Measurements from ENCODE around the gene SFSWAP. TPM values are rescaled to one million over a fixed set of nuclear protein-coding genes. Genes with fewer than 3 reads are reported as not detected.

Gene SFSWAP
- total RNA-seq, 4 donors from 2014 or later, result 47.3 to 169 (median 75.6) TPM

DNA sequence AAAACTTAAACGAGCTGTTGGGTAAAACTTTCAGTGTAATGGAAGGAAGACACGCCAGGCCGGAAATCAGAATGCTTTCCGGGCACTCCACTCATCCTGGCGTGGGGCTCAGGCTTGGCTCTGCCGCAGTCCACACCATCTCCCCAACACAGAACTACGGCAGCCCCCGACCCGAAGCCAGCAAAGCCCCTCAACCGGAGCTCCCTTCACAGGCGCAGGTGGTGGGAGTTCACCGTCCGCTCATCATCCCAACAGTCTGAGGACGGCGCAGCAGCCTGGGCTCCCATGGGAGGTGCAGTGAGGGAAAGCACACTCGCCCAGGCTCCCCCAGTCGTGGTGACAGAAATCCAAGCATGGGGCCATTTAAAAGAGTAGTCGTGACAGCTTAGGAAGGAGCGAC, 106.4 kb downstream of the SFSWAP start:
- Histone ChIP-seq H3K36me3 (no peaks in the 10 kb centered on the region), H3K4me1 (no peaks in the 10 kb centered on the region), H3K4me3 (no peak overlapping the region), H3K27ac (no peak overlapping the region), H3K27me3 (no peaks in the 10 kb centered on the region), H3K9me3 (peaks cover 0 to 8% (median 3%) of the 10 kb centered on the region in 4 donors)
- DNase-seq, result no peak
- TF ChIP-seq POLR2A (IDR thresholded peaks at IDR 0.05) (no peak), CTCF (IDR thresholded peaks at IDR 0.05) (no peak)

GRCh38 chr12:131818821-131819585, 108.1 kb downstream of the SFSWAP start:
- no peak overlapping the region for H3K4me3 ChIP-seq
- no peaks in the 10 kb centered on the region for H3K4me1 ChIP-seq
- TF ChIP-seq CTCF (IDR thresholded peaks at IDR 0.05) (no peak), POLR2A (IDR thresholded peaks at IDR 0.05) (no peak)
- no peaks in the 10 kb centered on the region for H3K36me3 ChIP-seq
- DNase-seq, result no peak
- no peaks in the 10 kb centered on the region for H3K9me3 ChIP-seq
- H3K27ac ChIP-seq, result no peak overlapping the region
- H3K27me3 ChIP-seq, result no peaks in the 10 kb centered on the region

DNA sequence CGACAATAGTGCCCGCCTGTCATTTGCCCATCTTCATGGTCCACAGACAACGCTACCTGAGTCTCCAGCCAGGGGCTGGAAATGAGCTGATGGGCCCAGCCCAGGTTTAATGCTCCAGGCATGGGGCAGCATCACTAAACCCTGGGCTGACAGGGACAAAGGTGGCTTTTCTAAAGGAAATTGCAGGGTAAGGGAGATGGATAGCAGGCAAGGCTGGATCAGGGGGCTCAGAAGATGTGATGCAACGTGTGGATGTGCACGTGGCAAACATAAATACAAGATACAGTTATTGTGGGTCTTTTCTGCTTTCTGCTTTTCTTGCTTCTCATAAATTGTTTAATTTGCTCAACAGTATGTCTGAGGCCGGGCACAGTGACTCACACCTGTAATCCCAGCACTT, 113.6 kb downstream of the SFSWAP start:
- TF ChIP-seq CTCF (IDR thresholded peaks at IDR 0.05), result no peak
- no peak overlapping the region for H3K27ac ChIP-seq
- H3K27me3 ChIP-seq, result peaks cover 0 to 16% of the 10 kb centered on the region in 2 donors
- H3K9me3 ChIP-seq, result no peaks in the 10 kb centered on the region
- no peak overlapping the region for H3K4me3 ChIP-seq
- no peak for DNase-seq
- H3K36me3 ChIP-seq, result no peaks in the 10 kb centered on the region
- peaks cover 0 to 17% (median 10%) of the 10 kb centered on the region in 4 donors for H3K4me1 ChIP-seq

- Histone ChIP-seq H3K4me1 (peaks cover 0 to 26% (median 17%) of the 10 kb centered on the region in 4 donors), H3K27me3 (peaks cover 0 to 16% of the 10 kb centered on the region in 2 donors), H3K36me3 (no peaks in the 10 kb centered on the region), H3K27ac (no peak overlapping the region), H3K9me3 (no peaks in the 10 kb centered on the region), H3K4me3 (no peak overlapping the region)
- TF ChIP-seq POLR2A (IDR thresholded peaks at IDR 0.05) (no peak), CTCF (IDR thresholded peaks at IDR 0.05) (no peak)
- DNase-seq, result no peak
Observed at GRCh38 chr12:131825146-131825892, 114.4 kb downstream of the SFSWAP start.

GRCh38 chr12:131826097-131826928, 115.4 kb downstream of the SFSWAP start:
- no peak for DNase-seq
- Histone ChIP-seq H3K4me3 (no peak overlapping the region), H3K4me1 (peaks cover 0 to 36% (median 22%) of the 10 kb centered on the region in 4 donors)

More at GRCh38 chr12:131826097-131826928, 115.4 kb downstream of the SFSWAP start:
- H3K36me3 ChIP-seq, result no peaks in the 10 kb centered on the region
- TF ChIP-seq POLR2A (IDR thresholded peaks at IDR 0.05) (no peak), CTCF (IDR thresholded peaks at IDR 0.05) (no peak)
- no peaks in the 10 kb centered on the region for H3K9me3 ChIP-seq
- H3K27me3 ChIP-seq, result peaks cover 0 to 16% of the 10 kb centered on the region in 2 donors
- H3K27ac ChIP-seq, result no peak overlapping the region
